Measurements from ENCODE around the gene SCAP. TPM values are rescaled to one million over a fixed set of nuclear protein-coding genes. Genes with fewer than 3 reads are reported as not detected.

The SCAP gene
- total and polyA plus RNA-seq, 2 of the 13 experiments (the other 11 are each of a cell fraction or from before 2014, with no cell fraction given): 40.4 to 53.3 TPM

DNA sequence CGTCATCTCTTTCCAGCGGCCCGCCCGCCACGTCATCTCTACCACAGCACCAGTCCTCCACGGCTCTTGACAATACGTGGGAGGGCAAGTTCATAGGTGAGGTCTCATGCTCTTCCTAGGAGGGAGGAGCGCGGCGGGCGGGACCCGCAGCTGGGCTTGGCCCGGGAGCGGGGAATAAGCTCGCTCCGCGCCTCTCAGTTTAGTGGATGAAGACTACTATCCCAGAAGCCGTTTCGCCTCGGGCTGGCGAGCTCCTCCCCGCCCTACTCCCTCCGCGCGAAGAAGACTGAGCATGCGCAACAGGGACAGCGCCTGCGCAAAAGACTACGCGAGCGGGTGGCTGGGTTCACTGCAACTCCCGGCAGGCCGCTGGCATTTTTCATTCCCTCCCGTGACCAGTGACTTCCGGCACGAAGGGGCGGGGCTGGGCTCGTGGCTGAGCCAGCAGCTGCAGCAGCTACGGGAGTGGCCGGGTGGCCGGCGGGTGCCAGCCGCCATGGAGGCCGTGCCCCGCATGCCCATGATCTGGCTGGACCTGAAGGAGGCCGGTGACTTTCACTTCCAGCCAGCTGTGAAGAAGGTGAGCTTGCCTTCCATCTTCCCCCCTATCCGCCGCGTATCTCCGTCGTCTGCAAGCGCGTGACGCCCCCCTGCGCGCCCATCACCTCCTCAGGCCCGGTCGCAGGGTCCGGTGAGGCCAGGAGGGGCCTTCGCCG, 95.0 kb downstream of the SCAP start, which contains the start of gene PTPN23 (continued):
- TF ChIP-seq, protein P1, sequence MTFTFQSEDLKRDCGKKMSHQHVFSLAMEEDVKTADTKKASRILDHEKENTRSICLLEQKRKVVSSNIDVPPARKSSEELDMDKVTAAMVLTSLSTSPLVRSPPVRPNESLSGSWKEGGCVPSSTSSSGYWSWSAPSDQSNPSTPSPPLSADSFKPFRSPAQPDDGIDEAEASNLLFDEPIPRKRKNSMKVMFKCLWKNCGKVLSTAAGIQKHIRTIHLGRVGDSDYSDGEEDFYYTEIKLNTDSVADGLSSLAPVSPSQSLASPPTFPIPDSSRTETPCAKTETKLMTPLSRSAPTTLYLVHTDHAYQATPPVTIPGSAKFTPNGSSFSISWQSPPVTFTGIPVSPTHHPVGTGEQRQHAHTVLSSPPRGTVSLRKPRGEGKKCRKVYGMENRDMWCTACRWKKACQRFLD (CRISPR knock-in tag; IDR thresholded peaks at IDR 0.05; ENCODE audit: borderline replicate concordance): peak; percentile 32
- TF ChIP-seq ZSCAN12 (CRISPR knock-in tag; IDR thresholded peaks at IDR 0.05): no peak
- TF ChIP-seq, protein P2, sequence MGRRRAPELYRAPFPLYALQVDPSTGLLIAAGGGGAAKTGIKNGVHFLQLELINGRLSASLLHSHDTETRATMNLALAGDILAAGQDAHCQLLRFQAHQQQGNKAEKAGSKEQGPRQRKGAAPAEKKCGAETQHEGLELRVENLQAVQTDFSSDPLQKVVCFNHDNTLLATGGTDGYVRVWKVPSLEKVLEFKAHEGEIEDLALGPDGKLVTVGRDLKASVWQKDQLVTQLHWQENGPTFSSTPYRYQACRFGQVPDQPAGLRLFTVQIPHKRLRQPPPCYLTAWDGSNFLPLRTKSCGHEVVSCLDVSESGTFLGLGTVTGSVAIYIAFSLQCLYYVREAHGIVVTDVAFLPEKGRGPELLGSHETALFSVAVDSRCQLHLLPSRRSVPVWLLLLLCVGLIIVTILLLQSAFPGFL (CRISPR knock-in tag; IDR thresholded peaks at IDR 0.05): no peak
- TF ChIP-seq CREB1 (IDR thresholded peaks at IDR 0.05): peak; percentile 94
- peak; percentile 73 for TF ChIP-seq CREB1 (CRISPR knock-in tag; IDR thresholded peaks at IDR 0.05)
- TF ChIP-seq NPAS2 (CRISPR knock-in tag; IDR thresholded peaks at IDR 0.05; ENCODE audit: borderline replicate concordance): no peak
- TF ChIP-seq BRCA1 (CRISPR knock-in tag; IDR thresholded peaks at IDR 0.05): 0 out of 2 replicates have a peak, but pooled peaks have one; percentile 79
- TF ChIP-seq KAT2B (IDR thresholded peaks at IDR 0.05; ENCODE audit: borderline replicate concordance, low read depth, low read length): no peak
- TF ChIP-seq SP5 (CRISPR knock-in tag; IDR thresholded peaks at IDR 0.05; ENCODE audit: borderline replicate concordance, low read depth): peak; percentile 74
- no peak for TF ChIP-seq MZF1 (CRISPR knock-in tag; IDR thresholded peaks at IDR 0.05; ENCODE audit: borderline replicate concordance)
- TF ChIP-seq, protein P3, sequence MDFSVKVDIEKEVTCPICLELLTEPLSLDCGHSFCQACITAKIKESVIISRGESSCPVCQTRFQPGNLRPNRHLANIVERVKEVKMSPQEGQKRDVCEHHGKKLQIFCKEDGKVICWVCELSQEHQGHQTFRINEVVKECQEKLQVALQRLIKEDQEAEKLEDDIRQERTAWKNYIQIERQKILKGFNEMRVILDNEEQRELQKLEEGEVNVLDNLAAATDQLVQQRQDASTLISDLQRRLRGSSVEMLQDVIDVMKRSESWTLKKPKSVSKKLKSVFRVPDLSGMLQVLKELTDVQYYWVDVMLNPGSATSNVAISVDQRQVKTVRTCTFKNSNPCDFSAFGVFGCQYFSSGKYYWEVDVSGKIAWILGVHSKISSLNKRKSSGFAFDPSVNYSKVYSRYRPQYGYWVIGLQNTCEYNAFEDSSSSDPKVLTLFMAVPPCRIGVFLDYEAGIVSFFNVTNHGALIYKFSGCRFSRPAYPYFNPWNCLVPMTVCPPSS (IDR thresholded peaks at IDR 0.05): no peak
- no peak for TF ChIP-seq ZMYM3 (CRISPR knock-in tag; IDR thresholded peaks at IDR 0.05)
- TF ChIP-seq, protein P4, sequence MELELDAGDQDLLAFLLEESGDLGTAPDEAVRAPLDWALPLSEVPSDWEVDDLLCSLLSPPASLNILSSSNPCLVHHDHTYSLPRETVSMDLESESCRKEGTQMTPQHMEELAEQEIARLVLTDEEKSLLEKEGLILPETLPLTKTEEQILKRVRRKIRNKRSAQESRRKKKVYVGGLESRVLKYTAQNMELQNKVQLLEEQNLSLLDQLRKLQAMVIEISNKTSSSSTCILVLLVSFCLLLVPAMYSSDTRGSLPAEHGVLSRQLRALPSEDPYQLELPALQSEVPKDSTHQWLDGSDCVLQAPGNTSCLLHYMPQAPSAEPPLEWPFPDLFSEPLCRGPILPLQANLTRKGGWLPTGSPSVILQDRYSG (CRISPR knock-in tag; IDR thresholded peaks at IDR 0.05): 0 out of 2 replicates have a peak, but pooled peaks have one; percentile 50
- TF ChIP-seq, protein P5, sequence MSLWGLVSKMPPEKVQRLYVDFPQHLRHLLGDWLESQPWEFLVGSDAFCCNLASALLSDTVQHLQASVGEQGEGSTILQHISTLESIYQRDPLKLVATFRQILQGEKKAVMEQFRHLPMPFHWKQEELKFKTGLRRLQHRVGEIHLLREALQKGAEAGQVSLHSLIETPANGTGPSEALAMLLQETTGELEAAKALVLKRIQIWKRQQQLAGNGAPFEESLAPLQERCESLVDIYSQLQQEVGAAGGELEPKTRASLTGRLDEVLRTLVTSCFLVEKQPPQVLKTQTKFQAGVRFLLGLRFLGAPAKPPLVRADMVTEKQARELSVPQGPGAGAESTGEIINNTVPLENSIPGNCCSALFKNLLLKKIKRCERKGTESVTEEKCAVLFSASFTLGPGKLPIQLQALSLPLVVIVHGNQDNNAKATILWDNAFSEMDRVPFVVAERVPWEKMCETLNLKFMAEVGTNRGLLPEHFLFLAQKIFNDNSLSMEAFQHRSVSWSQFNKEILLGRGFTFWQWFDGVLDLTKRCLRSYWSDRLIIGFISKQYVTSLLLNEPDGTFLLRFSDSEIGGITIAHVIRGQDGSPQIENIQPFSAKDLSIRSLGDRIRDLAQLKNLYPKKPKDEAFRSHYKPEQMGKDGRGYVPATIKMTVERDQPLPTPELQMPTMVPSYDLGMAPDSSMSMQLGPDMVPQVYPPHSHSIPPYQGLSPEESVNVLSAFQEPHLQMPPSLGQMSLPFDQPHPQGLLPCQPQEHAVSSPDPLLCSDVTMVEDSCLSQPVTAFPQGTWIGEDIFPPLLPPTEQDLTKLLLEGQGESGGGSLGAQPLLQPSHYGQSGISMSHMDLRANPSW (CRISPR knock-in tag; IDR thresholded peaks at IDR 0.05; ENCODE audit: borderline replicate concordance): peak; percentile 67; the same call in 1 of the 2 replicates
- TF ChIP-seq BORCS8-MEF2B (CRISPR knock-in tag; IDR thresholded peaks at IDR 0.05): peak; percentile 44
- TF ChIP-seq, protein P6, sequence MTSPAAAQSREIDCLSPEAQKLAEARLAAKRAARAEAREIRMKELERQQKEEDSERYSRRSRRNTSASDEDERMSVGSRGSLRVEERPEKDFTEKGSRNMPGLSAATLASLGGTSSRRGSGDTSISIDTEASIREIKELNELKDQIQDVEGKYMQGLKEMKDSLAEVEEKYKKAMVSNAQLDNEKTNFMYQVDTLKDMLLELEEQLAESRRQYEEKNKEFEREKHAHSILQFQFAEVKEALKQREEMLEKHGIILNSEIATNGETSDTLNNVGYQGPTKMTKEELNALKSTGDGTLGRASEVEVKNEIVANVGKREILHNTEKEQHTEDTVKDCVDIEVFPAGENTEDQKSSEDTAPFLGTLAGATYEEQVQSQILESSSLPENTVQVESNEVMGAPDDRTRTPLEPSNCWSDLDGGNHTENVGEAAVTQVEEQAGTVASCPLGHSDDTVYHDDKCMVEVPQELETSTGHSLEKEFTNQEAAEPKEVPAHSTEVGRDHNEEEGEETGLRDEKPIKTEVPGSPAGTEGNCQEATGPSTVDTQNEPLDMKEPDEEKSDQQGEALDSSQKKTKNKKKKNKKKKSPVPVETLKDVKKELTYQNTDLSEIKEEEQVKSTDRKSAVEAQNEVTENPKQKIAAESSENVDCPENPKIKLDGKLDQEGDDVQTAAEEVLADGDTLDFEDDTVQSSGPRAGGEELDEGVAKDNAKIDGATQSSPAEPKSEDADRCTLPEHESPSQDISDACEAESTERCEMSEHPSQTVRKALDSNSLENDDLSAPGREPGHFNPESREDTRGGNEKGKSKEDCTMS (CRISPR knock-in tag; conservative IDR thresholded peaks at IDR 0.05): 0 out of 2 replicates have a peak, but pooled peaks have one; percentile 22
- TF ChIP-seq FIP1L1 (IDR thresholded peaks at IDR 0.05; ENCODE audit: borderline replicate concordance, insufficient read depth, low read depth, low read length): no peak
- no peak for TF ChIP-seq DNMT1 (CRISPR knock-in tag; IDR thresholded peaks at IDR 0.05)
- 0 out of 2 replicates have a peak, but pooled peaks have one; percentile 83 for TF ChIP-seq ZBTB3 (CRISPR knock-in tag; IDR thresholded peaks at IDR 0.05; ENCODE audit: borderline replicate concordance, low read depth)

All from HepG2 (cell line).